HepG2 (cell line): ENCODE measurements around the gene PHACTR1. TPM values are rescaled to one million over a fixed set of nuclear protein-coding genes. Genes with fewer than 3 reads are reported as not detected.

Experiments
- ATAC-seq: fragments of 200-7000 bp; cut with Tn5 transposase; 3 replicates; pipeline ENCODE4 v1.9.1; 2020; ENCODE audit warnings: mild to moderate bottlenecking, moderate library complexity
- BruUV-seq: library from RNA; stranded (reverse); fragments of 400-500 nt; replicated peaks from 2 replicates; lab custom pipeline; 2021; lab: Mats Ljungman, UMichigan
- CTCF ChIA-PET: fragments of 300-600 bp; formaldehyde crosslinking; extraction: SDS; loops from one replicate; lab custom pipeline; 2021; ENCODE audit warnings: low total read pairs, inconsistent platforms, low intra/inter-chr PET ratio; lab: Yijun Ruan, JAX
- POLR2A ChIA-PET: fragments of 350-600 bp; sonication (Branson Sonifier 250); formaldehyde crosslinking; loops from one replicate; lab custom pipeline; 2020; ENCODE audit warnings: antibody characterized with exemption, inconsistent platforms; lab: Yijun Ruan, JAX
- DNase-seq: peaks from one replicate; pipeline ENCODE4 v3.0.0-alpha.2; 2015; ENCODE audit warnings: low spot score
- FAIRE-seq: peaks from 3 replicates; lab custom pipeline; 2011; peaks lifted over from hg19 to GRCh38; lab: Jason Lieb, UNC
- H2AFZ ChIP-seq: one replicate; pipeline ENCODE4 v1.6.1; 2011; ENCODE audit warnings: low read length, inconsistent platforms
- H3K27ac ChIP-seq: fragments of 300-600 bp; 3 replicates; pipeline ENCODE4 v1.8.0; 2011; ENCODE audit warnings: mixed run types, mild to moderate bottlenecking, mixed read lengths, low read length, inconsistent platforms; ENCODE audit not compliant: insufficient read depth; ENCODE audit errors: extremely low read length
- H3K27me3 ChIP-seq, 2 experiments: fragments of 200-600 bp in 1 of 2; 2 replicates in 1 of 2; 3 replicates in 1 of 2; pipeline versions ENCODE4 v1.6.0 to v1.8.0; 2011; ENCODE audit warnings: low read length in 2 of 2, mild to moderate bottlenecking in 2 of 2, moderate library complexity in 2 of 2, inconsistent platforms in 1 of 2; ENCODE audit not compliant: insufficient read depth in 2 of 2, control insufficient read depth in 1 of 2
- H3K36me3 ChIP-seq, 2 experiments: fragments of 200-600 bp in 1 of 2; replicated peaks in 1 of 2; 2 replicates in 1 of 2; 3 replicates in 1 of 2; pipeline versions ENCODE4 v1.5.1 to v1.8.0; 2011; ENCODE audit warnings: low read length in 2 of 2, inconsistent platforms in 1 of 2; ENCODE audit not compliant: insufficient read depth in 2 of 2, control insufficient read depth in 1 of 2
- H3K4me1 ChIP-seq: 2 replicates; pipeline ENCODE4 v1.5.1; 2012; ENCODE audit warnings: low read length, inconsistent platforms; ENCODE audit not compliant: insufficient read depth
- H3K4me2 ChIP-seq: 2 replicates; pipeline ENCODE4 v1.6.0; 2011; ENCODE audit warnings: low read depth, low read length, inconsistent platforms
- H3K4me3 ChIP-seq, 3 experiments: fragments of 200-600 bp in 1 of 3; sonication (generic), shearing (Covaris generic) in 1 of 3; replicated peaks in 1 of 3; 2 replicates each; pipeline ENCODE4 v1.5.1; 2011 to 2016; ENCODE audit warnings: low read length in 3 of 3, inconsistent platforms in 2 of 3, low read depth in 2 of 3, mild to moderate bottlenecking in 2 of 3, control low read depth in 1 of 3, mixed read lengths in 1 of 3; ENCODE audit not compliant: insufficient read depth in 1 of 3
- H3K79me2 ChIP-seq: one replicate; pipeline ENCODE4 v1.6.1; 2011; ENCODE audit warnings: low read length, inconsistent platforms; ENCODE audit not compliant: insufficient read depth
- H3K9ac ChIP-seq: 2 replicates; pipeline ENCODE4 v1.6.0; 2011; ENCODE audit warnings: mild to moderate bottlenecking, low read depth, low read length, inconsistent platforms; ENCODE audit not compliant: insufficient read depth
- H3K9me3 ChIP-seq: 2 replicates; pipeline ENCODE4 v1.5.1; 2012; ENCODE audit warnings: mild to moderate bottlenecking, low read length
- H4K20me1 ChIP-seq: 2 replicates; pipeline ENCODE4 v1.6.0; 2011; ENCODE audit warnings: inconsistent platforms, mild to moderate bottlenecking, low read length, moderate library complexity; ENCODE audit not compliant: insufficient read depth
- DRAP1 ChIP-seq: IDR thresholded peaks from 2 replicates; pipeline ENCODE4 v1.6.1; 2016; ENCODE audit warnings: missing genetic modification reagents, missing compliant biosample characterization
- KIAA2018 ChIP-seq: sonication (generic); formaldehyde crosslinking; IDR thresholded peaks from 2 replicates; pipeline ENCODE4 v1.5.0; 2020; ENCODE audit warnings: mild to moderate bottlenecking, missing genetic modification reagents, borderline replicate concordance
- MIER3 ChIP-seq: IDR thresholded peaks from 2 replicates; pipeline ENCODE4 v1.6.1; 2016; ENCODE audit warnings: missing compliant biosample characterization, borderline replicate concordance
- NBN ChIP-seq: fragments of 450-650 bp; conservative IDR thresholded peaks from 2 replicates; pipeline ENCODE4 v1.6.1; 2017
- RBM22 ChIP-seq: fragments of 200-400 bp; formaldehyde crosslinking; optimal IDR thresholded peaks from 2 replicates; pipeline ENCODE3; 2017; ENCODE audit warnings: mild to moderate bottlenecking, low read length, moderate library complexity
- RBM39 ChIP-seq: fragments of 200-400 bp; formaldehyde crosslinking; IDR thresholded peaks from one replicate; pipeline ENCODE4 v1.6.1; 2018; ENCODE audit warnings: antibody characterized with exemption, mild to moderate bottlenecking, low read depth, low read length; ENCODE audit not compliant: poor library complexity, severe bottlenecking
- SNAPC2 ChIP-seq: sonication (generic); formaldehyde crosslinking; IDR thresholded peaks from 2 replicates; pipeline ENCODE4 v1.8.1; 2022; ENCODE audit warnings: mild to moderate bottlenecking, missing genetic modification reagents
- WGBS: methylation state at CpG from one replicate; pipeline ENCODE4 v1.1.6; 2017; ENCODE audit warnings: low lambda C conversion rate; 5-methylcytosine and 5-hydroxymethylcytosine counted together
- in situ Hi-C: cut with HindIII; loops from 2 replicates; pipeline ENCODE4 v1.10.0; 2017; ENCODE audit warnings: low pct_unique_long_range_greater_than_20kb; ENCODE audit not compliant: extremely low pct_ligation_motif_present
- intact Hi-C: fragments of 100-400 bp; cut with micrococcal nuclease; formaldehyde crosslinking; loops from one replicate; pipeline ENCODE4 v1.10.0; 2022; ENCODE audit not compliant: unreplicated experiment
- polyA plus RNA-seq, 8 experiments: library from polyadenylated mRNA; depleted of rRNA in 3 of 8; stranded (reverse) in 7 of 8; unstranded in 1 of 8; fragments of >200 nt; fragmentation: Illumina TruSeq in 4 of 8; extraction: Trizol in 4 of 8; gene quantifications; 2 replicates each; pipeline versions ENCODE4 v1.2.1 to v1.2.3, GENCODE V29; 2011 to 2016; ENCODE audit warnings: low read depth in 4 of 8, missing spikeins in 1 of 8, mixed read lengths in 1 of 8; ENCODE audit not compliant: insufficient read depth in 1 of 8
- total RNA-seq, 5 experiments: library from RNA; depleted of rRNA; stranded (reverse); fragments of >200 nt; fragmentation: Illumina TruSeq; extraction: Trizol; gene quantifications; 2 replicates each; pipeline ENCODE4 v1.2.3, GENCODE V29; 2016; ENCODE audit warnings: low read depth in 1 of 5

Gene PHACTR1
- total and polyA plus RNA-seq, 2 of the 13 experiments (the other 11 are each of a cell fraction or from before 2014, with no cell fraction given) = 0.09 TPM; not detected in 1

GRCh38 chr6:13068586-13069210, 352.1 kb downstream of the PHACTR1 start:
- ChIA-PET CTCF (no interaction called here), POLR2A (no interaction called here)
- BruUV-seq = no TSS peak
- intact Hi-C loops (no loop called here), in situ Hi-C loops (no loop called here)
- FAIRE-seq = no peak
- Histone ChIP-seq H3K4me1 (no peaks in the 10 kb centered on the region), H4K20me1 (no peaks in the 10 kb centered on the region), H2AFZ (no peak overlapping the region), H3K27me3 (no peaks in the 10 kb centered on the region), H3K4me2 (no peak overlapping the region), H3K27ac (no peak overlapping the region), H3K9me3 (no peaks in the 10 kb centered on the region), H3K9ac (no peak overlapping the region), H3K79me2 (no peaks in the 10 kb centered on the region), H3K36me3 (no peaks in the 10 kb centered on the region), H3K4me3 (no peak overlapping the region)
- WGBS = 18% methylated on average over 12 of the region's 12 CpGs
- no peak for ATAC-seq
- no peak for DNase-seq
- TF ChIP-seq DRAP1 (CRISPR knock-in tag) (no peak), MIER3 (CRISPR knock-in tag) (no peak), RBM22 (no peak), SNAPC2 (no peak), KIAA2018 (CRISPR knock-in tag) (no peak), RBM39 (no peak), NBN (no peak)
